DMS 273 (cell line): ENCODE results near the gene RPS3.
"Not testable (repeated sequence)": the region's sequence is repeated elsewhere in the genome, so short reads cannot be mapped to it uniquely, and the experiment has no call there.

Source experiments
- DNase-seq: peaks from one replicate; lab custom pipeline; 2025; ENCODE audit not compliant: unreplicated experiment; lab: John Stamatoyannopoulos, UW

RPS3 gene

DNA sequence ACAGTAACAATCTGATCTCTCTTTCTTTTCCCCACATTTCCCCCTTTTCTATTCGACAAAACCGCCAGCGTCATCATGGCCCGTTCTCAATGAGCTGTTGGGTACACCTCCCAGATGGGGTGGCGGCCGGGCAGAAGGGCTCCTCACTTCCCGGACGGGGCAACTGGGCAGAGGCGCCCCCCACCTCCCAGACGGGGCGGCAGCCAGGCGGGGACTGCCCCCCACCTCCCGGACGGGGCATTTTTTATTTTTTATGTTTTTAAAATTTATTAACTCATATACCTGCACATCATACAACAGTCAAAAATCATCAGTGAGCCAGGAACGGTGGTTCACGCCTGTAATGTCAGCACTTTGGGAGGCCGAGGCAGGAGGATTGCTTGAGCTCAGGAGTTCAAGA is 20.5 kb upstream of the RPS3 start:
- not testable (repeated sequence) for DNase-seq

DNA sequence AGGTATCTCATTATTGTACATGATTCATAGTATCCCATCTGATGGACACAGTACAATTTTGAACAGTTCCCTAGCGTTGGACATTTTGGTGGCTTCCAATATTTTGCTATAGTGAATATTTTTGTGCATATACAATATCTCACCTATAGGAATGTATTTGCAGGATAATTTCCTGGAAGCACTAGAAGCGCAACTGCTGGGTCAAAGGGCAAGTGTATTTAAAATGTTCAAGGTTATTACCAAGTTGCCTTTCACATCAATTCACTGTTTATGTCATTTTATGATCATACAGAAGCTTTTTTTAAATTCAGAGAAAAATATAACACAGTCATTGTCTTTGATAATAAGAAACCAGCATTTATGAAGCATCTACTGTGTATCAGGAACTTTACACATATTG is 19.1 kb upstream of the RPS3 start:
- DNase-seq, result no peak

GRCh38 chr11:75380716-75381420 is 18.4 kb upstream of the RPS3 start:
- DNase-seq, result no peak

GRCh38 chr11:75383246-75383645 is 16.1 kb upstream of the RPS3 start:
- DNase-seq, result no peak

GRCh38 chr11:75384438-75385080 is 14.8 kb upstream of the RPS3 start:
- peak; percentile 82 for DNase-seq

DNA sequence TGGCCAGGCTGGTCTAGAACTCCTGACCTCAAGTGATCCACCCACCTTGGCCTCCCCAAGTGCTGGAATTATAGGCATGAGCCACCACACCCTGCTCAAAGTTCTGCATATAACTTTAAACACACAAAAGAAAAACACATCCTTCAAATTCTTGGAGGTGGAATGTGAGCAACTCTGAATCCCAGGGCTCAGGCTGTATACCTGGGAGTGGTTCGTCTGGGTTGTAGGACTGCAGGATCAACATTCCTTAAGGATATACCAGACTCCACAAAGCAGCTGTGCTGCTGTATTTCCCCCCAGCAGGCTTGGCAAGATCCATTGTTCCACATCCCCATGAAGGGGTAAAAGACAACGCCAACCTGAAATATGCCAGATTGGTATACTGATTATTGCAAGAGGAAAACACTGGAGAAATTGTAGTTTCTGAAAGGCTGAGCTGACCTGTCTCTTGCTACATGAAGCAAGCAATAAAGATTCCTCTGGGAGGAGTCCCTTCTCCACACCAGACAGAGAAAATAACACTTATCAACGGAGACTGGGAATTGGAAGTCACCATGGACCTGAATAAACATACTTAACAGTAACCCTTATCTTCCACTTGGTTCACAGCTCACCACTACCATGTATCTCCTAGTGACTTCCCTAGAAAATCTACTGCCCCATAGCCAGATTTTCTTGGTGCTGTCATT is 12.2 kb upstream of the RPS3 start:
- no peak for DNase-seq

- no peak for DNase-seq
Measured at GRCh38 chr11:75387736-75388294, 11.5 kb upstream of the RPS3 start.

DNA sequence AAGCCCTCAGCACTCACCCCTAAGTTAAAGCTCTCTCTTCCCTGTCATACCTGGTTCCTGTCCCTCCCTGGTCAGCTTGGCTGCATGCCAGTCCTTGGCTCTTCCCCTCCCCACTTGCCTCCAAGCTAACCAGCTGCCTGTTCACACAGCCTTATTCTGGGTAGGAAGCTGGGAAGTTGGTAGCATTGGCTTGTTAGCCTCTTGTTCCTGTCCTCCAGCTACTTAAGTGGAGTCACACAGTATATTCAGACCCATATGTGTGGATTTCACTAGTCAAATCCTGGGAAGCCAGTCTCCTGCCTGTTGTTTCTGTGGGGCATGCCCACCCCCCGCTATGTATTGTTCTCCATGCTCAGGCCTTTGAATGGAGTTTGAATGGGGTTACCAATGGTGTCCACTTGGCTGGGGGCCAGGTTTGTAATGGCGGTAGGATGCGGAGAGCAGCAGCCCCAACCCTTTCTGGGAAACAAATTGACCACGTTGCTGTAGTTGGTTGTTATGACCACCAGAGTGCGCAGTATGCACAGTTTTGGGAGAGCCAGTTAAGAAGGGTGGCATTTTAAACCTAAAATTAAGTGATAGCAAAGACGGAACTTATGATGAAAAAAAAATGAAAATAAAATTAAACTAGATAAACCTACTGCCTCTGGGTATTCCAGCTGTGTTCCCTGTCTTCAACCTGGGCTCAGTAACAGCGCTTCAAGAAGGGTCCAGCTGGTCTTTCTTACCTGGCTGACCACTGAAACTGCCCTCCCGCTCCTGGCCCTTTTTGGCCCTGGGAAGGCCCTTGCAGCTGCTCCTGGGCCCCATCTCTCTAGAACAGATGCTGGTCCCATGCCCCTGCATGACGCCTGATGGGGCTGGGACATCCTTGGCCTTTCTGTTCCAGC is 10.7 kb upstream of the RPS3 start:
- DNase-seq, result peak; percentile 86

DNA sequence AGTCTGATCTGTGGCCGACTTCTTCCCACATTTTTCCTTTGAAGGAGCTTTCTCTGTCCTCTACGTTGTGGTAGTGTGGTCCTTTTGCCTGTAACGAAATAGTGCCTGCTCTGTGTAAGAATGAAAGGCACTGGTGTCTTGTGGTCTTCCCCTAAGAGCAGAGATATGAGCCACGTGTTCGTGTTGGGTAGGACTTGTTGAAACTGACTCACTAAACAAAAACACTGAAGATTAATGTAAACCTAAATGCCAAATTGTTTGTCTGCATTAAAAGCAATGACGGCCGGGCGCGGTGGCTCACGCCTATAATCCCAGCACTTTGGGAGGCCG is 10.1 kb upstream of the RPS3 start:
- DNase-seq, result no peak

- no peak for DNase-seq
Measured at GRCh38 chr11:75389925-75390324, 9.4 kb upstream of the RPS3 start.

DNA sequence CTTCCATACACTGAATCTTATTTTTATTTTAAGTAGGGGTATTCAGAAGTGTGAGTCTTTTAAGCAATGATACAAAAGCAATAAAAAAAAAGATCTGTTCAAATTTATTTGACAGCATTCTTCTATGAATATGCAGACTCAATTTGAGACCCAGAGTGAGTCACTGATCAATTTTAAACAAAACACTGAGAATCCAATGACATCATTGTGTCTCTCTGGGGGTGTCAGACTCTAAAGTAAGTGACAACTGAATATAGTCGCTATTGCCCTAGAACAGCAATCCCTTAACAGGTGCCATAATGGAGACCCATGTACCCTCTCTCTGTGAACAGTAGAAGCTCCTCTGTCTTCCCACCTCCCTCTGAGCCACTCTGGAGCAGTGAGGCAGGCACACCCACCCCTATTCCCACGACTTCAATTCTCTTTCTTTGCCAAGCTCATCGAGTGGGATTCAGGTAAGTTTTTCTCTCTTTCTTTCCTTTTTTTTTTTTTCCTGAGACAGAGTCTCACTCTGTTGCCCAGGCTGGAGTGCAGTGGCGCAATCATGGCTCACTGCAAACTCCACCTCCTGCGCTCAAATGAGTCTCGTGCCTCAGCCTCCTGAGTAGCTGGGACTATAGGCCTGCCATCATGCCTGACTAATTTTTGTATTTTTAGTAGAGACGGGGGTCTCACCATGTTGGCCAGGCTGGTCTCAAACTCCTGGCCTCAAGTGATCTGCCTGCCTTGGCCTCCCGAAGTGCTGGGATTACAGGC is 5.1 kb upstream of the RPS3 start:
- DNase-seq, result no peak

GRCh38 chr11:75398906-75399305 is 412 bp upstream of the RPS3 start:
- DNase-seq, result no peak

DNA sequence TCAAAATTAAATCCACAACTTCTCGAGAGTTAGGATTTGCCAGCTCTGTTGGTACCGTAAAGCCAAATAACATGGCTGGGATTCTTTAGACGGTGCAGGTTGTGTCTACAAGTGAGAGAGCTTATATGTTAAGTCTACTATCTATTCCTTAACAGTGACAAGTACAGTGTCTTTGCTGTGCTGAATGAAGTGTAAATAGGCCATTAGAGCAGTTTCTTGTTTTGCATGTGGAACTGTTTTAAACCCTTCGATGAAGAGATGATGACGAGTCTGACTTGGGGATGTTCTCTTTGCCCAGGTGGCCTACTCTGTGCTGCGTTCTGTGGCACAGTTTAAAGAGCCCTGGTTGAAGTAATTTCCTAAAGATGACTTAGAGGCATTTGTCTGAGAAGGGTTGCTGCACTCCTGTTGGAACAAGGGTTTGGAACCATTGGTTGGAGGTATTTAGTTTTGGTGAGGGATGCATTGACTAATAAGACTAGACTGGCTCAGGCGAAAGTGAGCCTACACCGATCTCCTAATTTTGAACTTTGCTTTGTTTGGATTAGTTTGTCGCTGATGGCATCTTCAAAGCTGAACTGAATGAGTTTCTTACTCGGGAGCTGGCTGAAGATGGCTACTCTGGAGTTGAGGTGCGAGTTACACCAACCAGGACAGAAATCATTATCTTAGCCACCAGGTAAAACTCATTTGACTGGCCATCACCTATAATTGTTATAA is 988 bp downstream of the RPS3 start:
- DNase-seq, result peak; percentile 40

DNA sequence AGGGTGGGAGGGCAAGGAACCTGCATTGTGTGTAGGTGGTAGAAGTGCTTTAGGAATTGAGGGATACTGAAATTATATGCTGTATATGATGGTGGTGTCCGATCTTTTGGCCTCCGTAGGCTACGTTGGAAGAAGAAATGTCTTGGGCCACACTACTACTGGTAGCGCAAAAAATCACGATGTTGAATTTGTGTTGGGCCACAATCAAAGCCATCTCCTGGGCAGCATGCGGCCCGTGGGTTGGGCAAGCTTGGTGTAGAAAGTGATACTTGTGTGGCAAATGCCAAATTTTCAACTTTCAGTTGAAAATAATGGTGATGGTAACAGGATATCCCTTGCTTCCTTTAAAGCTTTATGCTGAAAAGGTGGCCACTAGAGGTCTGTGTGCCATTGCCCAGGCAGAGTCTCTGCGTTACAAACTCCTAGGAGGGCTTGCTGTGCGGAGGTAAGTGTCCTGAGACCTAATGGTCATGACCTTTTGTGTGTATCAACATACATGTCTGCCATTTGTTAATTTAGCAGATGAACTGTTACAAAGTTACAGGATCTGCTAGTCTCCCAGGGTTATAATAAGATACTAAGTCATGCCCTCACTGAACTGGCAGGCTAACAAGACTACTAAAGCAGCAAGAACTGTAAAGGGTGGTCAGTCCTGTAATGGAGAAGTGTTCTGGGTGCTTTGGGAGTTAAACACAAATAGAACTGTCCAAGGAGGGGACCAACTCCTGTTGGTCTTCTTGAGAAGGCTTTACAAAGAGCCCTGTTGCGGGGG is 2.9 kb downstream of the RPS3 start:
- no peak for DNase-seq

DNA sequence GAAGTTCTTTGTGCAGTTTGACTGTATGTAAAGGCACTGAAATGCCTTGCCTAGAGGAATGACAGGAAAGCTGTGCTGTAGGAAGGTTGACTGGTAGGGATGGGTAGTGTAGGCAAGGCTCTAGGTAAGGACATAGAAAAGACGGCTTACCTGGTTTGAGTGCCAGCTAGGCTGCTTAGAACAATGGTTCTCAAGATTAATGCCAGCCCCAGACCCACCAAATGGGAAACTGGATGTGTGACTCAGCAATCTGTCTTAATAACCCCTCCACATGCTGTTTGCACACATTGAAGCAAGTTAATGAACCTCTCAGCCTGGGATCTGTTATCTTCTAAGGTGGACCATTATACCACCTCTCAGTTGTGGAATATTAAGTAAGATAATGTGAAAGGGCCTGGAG is 3.7 kb downstream of the RPS3 start:
- DNase-seq, result peak; percentile 44

- no peak for DNase-seq
Measured at GRCh38 chr11:75403983-75404658, 4.8 kb downstream of the RPS3 start.

DNA sequence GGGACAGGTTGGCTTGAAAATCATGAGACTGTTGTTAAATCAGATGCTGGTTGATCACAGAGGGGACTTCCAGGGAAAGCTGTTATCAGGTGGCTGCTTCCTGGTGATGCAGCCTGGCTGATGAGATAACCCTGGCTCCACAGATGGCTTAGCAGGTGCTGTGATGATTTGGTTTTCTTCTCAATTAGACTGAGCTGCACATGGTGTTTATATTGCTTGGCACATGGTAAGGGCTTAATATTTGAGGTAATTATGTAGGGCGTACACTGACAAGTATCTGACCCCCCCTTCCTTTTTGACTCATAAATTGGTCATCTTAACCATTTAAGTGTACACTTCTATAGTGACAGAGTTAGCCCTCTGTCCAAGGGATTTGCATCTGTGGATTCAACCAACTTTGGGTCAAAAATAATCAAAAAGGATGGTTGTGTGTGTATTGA is 7.0 kb downstream of the RPS3 start:
- peak; percentile 91 for DNase-seq

- no peak for DNase-seq
Measured at GRCh38 chr11:75408957-75409219, 9.6 kb downstream of the RPS3 start.

DNA sequence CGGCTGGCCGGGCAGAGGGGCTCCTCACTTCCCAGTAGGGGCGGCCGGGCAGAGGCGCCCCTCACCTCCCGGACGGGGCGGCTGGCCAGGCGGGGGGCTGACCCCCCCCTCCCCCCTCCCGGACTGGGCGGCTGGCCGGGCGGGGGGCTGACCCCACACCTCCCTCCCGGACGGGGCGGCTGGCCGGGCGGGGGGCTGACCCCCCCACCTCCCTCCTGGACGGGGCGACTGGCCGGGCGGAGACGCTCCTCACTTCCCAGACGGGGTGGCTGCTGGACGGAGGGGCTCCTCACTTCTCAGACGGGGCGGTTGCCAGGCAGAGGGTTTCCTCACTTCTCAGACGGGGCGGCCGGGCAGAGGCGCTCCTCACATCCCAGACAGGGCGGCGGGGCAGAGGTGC is 10.7 kb downstream of the RPS3 start:
- not testable (repeated sequence) for DNase-seq
